Activated CD8-positive, alpha-beta memory T cell treated with anti-CD3 and anti-CD28 coated beads, Interleukin-2, amount 10 ng/mL, durations not matched to agents 7 days and 5 days (primary cell): Measurements from ENCODE around the gene SLC25A43. TPM values are rescaled to one million over a fixed set of nuclear protein-coding genes. Genes with fewer than 3 reads are reported as not detected.
"Not testable (repeated sequence)": the region's sequence is repeated elsewhere in the genome, so short reads cannot be mapped to it uniquely, and the experiment has no call there.

Source experiments
- ATAC-seq: fragments of 150-1000 bp; cut with Tn5 transposase; one replicate; pipeline ENCODE4 v1.10.0; 2021; ENCODE audit warnings: moderate library complexity
- CTCF ChIA-PET: fragments of 350-600 bp; sonication (Branson Sonifier 250); formaldehyde crosslinking; loops from one replicate; lab custom pipeline; 2021; ENCODE audit warnings: antibody characterized with exemption; lab: Charles Lee
- DNase-seq: peaks from one replicate; pipeline ENCODE4 v3.0.0-alpha.2; 2020
- H3K27ac Mint-ChIP-seq: one replicate; pipeline ENCODE4 v1.8.0; 2021; ENCODE audit warnings: mild to moderate bottlenecking, mixed read lengths
- H3K27me3 Mint-ChIP-seq: one replicate; pipeline ENCODE4 v1.8.0; 2021; ENCODE audit warnings: mixed read lengths
- H3K36me3 Mint-ChIP-seq: one replicate; pipeline ENCODE4 v1.8.0; 2021; ENCODE audit warnings: mild to moderate bottlenecking, mixed read lengths
- H3K4me1 Mint-ChIP-seq: one replicate; pipeline ENCODE4 v1.8.0; 2021; ENCODE audit warnings: mixed read lengths
- H3K4me3 Mint-ChIP-seq: one replicate; pipeline ENCODE4 v1.8.0; 2021; ENCODE audit warnings: mild to moderate bottlenecking, moderate library complexity, mixed read lengths
- H3K9me3 Mint-ChIP-seq: one replicate; pipeline ENCODE4 v1.8.0; 2022; ENCODE audit warnings: low read depth, mixed read lengths
- total RNA-seq, 2 experiments: library from RNA; stranded (reverse); gene quantifications; one replicate each; pipeline ENCODE4 v1.2.3, GENCODE V29; 2021

The SLC25A43 gene
- total RNA-seq, 2 experiments from 2014 or later = 8.0 to 8.9 TPM

GRCh38 chrX:119482041-119482440 is 82.9 kb downstream of the SLC25A43 start:
- Mint-ChIP-seq H3K4me1 (peaks cover 11% of the 10 kb centered on the region), H3K27ac (no peak overlapping the region), H3K36me3 (no peaks in the 10 kb centered on the region), H3K27me3 (no peaks in the 10 kb centered on the region), H3K9me3 (no peaks in the 10 kb centered on the region), H3K4me3 (no peak overlapping the region)
- ATAC-seq (no peak), DNase-seq (no peak)
- CTCF ChIA-PET = interaction anchor here (0.7 to 2.6 kb wide), 16 partner anchors 10 to 1307 kb away, joined by 3 to 20 read pairs (median 4); no protein-coding TSS in a partner anchor

- Mint-ChIP-seq H3K4me1 (peaks cover 11% of the 10 kb centered on the region), H3K27me3 (no peaks in the 10 kb centered on the region), H3K27ac (peak overlapping the region; percentile 67), H3K36me3 (no peaks in the 10 kb centered on the region), H3K4me3 (peak overlapping the region; percentile 42), H3K9me3 (no peaks in the 10 kb centered on the region)
- peak; percentile 95 for ATAC-seq
- CTCF ChIA-PET = interaction anchor here (0.6 to 2.6 kb wide), 24 partner anchors 9 to 1306 kb away, joined by 3 to 20 read pairs (median 4); partner anchors contain the start of genes SEPTIN6 and SLC25A5
- DNase-seq = peak; percentile 75
Measured at GRCh38 chrX:119482481-119483480, 83.6 kb downstream of the SLC25A43 start.

DNA sequence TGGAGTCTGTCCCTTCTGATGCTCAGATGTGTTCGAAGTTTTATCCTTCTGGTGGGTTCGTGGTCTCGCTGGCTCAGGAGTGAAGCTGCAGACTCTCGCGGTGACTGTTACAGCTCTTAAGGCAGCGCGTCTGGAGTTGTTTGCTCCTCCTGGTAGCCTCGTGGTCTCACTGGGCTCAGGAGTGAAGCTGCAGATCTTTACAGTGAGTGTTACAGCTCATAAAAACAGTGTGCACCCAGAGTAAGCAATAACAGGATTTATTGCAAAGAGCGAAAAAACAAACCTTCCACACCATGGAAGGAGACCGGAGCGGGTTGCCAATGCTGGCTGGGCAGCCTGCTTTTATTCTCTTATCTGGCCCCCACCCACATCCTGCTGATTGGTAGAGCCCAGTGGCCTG is 87.6 kb downstream of the SLC25A43 start:
- ATAC-seq (no peak), DNase-seq (no peak)
- H3K4me3 Mint-ChIP-seq = no peak overlapping the region
- no peaks in the 10 kb centered on the region for H3K9me3 Mint-ChIP-seq
- CTCF ChIA-PET = interaction anchor here (1.6 kb wide), 1 partner anchor 17 kb away, joined by 3 read pairs; no protein-coding TSS in a partner anchor
- H3K4me1 Mint-ChIP-seq = peaks cover 11% of the 10 kb centered on the region
- H3K27me3 Mint-ChIP-seq = no peaks in the 10 kb centered on the region
- H3K36me3 Mint-ChIP-seq = no peaks in the 10 kb centered on the region
- H3K27ac Mint-ChIP-seq = no peak overlapping the region

DNA sequence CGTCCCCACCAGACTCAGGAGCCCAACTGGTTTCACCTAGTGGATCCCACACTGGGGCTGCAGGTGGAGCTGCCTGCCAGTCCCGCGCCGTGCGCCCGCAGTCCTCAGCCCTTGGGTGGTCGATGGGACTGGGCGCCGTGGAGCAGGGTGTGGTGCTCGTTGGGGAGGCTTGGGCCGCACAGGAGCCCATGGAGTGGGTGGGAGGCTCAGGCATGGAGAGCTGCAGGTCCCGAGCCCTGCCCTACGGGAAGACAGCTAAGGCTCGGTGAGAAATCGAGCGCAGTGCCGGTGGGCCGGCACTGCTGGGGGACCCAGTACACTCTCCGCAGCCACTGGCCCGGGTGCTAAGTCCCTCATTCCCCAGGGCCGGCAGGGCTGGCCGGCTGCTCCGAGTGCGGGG is 88.6 kb downstream of the SLC25A43 start:
- not testable (repeated sequence) for DNase-seq, H3K4me1 Mint-ChIP-seq, H3K4me3 Mint-ChIP-seq, H3K27me3 Mint-ChIP-seq, H3K9me3 Mint-ChIP-seq, ATAC-seq, H3K36me3 Mint-ChIP-seq, H3K27ac Mint-ChIP-seq
- CTCF ChIA-PET = interaction anchor here (1.1 to 1.6 kb wide), 3 partner anchors 18 to 246 kb away, joined by 3 to 6 read pairs (median 3); no protein-coding TSS in a partner anchor

DNA sequence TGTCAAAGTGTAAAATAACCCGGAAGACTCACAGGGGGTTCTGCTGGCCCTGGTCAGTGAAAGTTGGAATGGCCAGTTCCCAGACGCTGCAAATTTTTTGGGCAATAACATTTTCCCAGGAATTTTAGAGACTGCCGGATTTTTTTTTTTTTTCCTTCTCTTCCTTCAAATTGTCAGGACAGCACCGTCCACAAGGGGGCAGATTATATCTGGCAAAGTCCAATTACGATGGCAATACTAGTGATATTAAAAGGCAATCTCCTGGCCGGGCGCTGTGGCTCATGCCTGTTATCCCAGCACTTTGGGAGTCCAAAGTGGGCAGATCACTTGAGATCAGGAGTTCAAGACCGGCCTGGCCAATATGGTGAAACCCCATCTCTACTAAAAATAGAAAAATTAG is 89.6 kb downstream of the SLC25A43 start:
- DNase-seq (peak; percentile 40), ATAC-seq (peak; percentile 30)
- CTCF ChIA-PET = interaction anchor here (0.8 to 1.6 kb wide), 6 partner anchors 12 to 245 kb away, joined by 3 to 6 read pairs (median 3); no protein-coding TSS in a partner anchor
- H3K4me3 Mint-ChIP-seq = no peak overlapping the region
- H3K27me3 Mint-ChIP-seq = no peaks in the 10 kb centered on the region
- no peak overlapping the region for H3K27ac Mint-ChIP-seq
- no peaks in the 10 kb centered on the region for H3K36me3 Mint-ChIP-seq
- H3K4me1 Mint-ChIP-seq = no peaks in the 10 kb centered on the region
- no peaks in the 10 kb centered on the region for H3K9me3 Mint-ChIP-seq

- DNase-seq (no peak), ATAC-seq (no peak)
- Mint-ChIP-seq H3K4me1 (no peaks in the 10 kb centered on the region), H3K27me3 (no peaks in the 10 kb centered on the region), H3K9me3 (no peaks in the 10 kb centered on the region), H3K27ac (no peak overlapping the region), H3K36me3 (no peaks in the 10 kb centered on the region), H3K4me3 (no peak overlapping the region)
- CTCF ChIA-PET = interaction anchor here (0.8 to 1.6 kb wide), 6 partner anchors 11 to 121 kb away, joined by 3 to 6 read pairs (median 3); no protein-coding TSS in a partner anchor
Measured at GRCh38 chrX:119489212-119490074, 90.3 kb downstream of the SLC25A43 start.

DNA sequence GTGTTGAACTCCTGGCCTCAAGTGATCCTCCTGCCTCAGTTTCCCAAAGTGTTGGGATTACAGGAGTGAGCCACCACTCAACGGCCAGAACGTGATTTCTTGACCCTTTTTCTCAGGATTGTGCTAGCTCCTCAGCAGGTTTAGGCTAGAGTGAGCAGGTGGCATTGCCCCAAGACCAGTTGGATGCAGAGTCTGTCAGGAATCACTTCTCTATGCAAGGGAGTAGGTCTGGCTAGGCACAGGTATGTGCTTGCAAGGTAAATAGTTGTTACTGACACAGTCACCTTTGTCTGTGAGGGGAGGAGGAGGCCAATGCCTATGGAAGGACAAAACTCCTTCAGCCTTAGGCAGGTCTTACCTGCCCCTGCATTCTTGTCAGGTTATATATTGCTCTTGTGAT is 93.3 kb downstream of the SLC25A43 start:
- H3K27me3 Mint-ChIP-seq = no peaks in the 10 kb centered on the region
- ATAC-seq (no peak), DNase-seq (no peak)
- no peaks in the 10 kb centered on the region for H3K36me3 Mint-ChIP-seq
- no peaks in the 10 kb centered on the region for H3K9me3 Mint-ChIP-seq
- no peak overlapping the region for H3K27ac Mint-ChIP-seq
- H3K4me3 Mint-ChIP-seq = no peak overlapping the region
- CTCF ChIA-PET = interaction anchor here (1.3 kb wide), 1 partner anchor 10 kb away, joined by 6 read pairs; no protein-coding TSS in a partner anchor
- peaks cover 14% of the 10 kb centered on the region for H3K4me1 Mint-ChIP-seq

DNA sequence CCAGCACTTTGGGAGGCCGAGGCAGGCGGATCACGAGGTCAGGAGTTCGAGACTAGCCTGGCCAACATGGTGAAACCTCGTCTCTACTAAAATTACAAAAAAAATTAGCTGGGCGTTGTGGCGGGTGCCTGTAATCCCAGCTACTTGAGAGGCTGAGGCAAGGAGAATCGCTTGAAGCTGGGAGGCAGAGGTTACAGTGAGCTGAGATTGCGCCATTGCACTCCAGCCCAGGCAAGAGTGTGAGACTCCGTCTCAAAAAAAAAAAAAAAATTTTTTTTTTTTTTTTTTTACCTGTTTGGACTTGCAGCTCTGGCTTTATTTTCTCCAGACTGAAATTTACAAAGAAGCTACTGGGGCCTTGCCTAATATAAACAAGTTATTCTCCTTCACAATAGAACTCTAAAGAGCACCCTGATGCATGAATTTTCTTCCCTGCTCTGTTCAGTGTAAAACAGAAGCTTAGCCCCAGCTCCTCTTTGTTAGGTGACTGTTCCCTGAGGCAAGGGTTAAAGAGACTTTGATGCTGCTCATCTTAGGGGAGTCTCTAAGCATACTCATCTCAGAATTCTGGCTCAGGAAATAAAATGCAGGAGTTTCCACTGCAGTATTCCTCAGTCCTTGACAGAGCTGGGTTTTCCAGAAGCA is 94.8 kb downstream of the SLC25A43 start:
- not testable (repeated sequence) for ATAC-seq
- H3K4me1 Mint-ChIP-seq = peaks cover 14% of the 10 kb centered on the region

DNA sequence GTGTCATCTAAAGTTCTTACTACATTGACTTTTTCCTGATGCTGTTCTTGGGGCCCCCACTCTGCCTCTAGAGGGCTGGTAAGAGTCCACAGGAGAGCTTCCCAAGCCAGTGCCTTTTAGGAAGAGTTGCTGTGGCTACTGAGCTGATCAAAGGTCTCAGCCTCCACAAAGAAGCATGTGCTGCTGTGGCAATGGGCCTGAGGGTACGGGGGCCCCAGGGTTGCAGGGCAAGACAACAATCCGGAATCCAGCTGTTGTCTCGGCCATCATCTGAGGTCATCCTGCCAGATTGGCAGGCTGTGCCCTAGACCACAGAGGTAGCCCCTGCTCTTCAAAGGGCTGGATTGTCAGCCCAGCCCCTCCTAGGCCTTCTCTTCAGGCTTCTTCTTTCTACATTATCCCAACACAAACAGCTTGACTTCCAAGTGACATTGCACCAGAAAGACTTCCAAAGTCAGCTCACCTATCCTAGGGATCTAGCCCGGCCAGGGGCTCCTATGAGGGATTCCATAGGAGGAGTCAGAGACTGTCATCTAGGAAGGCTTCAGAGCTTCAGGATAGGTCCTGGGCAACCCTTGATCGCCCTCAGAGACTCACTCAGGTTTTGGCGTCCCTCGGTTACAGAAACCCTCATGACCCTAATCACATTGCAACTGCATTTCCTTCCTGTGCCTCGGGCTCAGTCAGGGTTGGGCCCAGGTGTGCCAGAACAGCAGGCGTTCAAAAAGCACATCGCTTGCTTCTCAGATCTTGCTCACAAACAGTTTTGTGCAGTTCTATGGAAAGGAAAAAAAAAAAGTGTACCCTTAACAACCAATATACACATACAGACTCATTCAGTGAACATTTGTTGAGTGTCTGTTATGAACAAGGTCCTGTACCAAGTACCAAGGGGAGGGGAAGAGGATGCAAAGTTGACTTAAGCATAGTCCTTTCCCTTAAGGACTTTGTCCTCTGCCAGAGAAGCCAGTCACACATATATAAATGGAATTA is 96.9 kb downstream of the SLC25A43 start:
- CTCF ChIA-PET = interaction anchor here (0.8 to 1.6 kb wide), 3 partner anchors 9 to 21 kb away, joined by 3 to 5 read pairs (median 4); no protein-coding TSS in a partner anchor
- Mint-ChIP-seq H3K36me3 (no peaks in the 10 kb centered on the region), H3K27me3 (no peaks in the 10 kb centered on the region), H3K4me1 (peaks cover 14% of the 10 kb centered on the region), H3K9me3 (no peaks in the 10 kb centered on the region), H3K4me3 (no peak overlapping the region), H3K27ac (no peak overlapping the region)
- ATAC-seq (no peak), DNase-seq (no peak)

More for the DNA sequence above, 94.8 kb downstream of the SLC25A43 start:
- H3K9me3 Mint-ChIP-seq, H3K36me3 Mint-ChIP-seq, DNase-seq, H3K27me3 Mint-ChIP-seq, H3K4me3 Mint-ChIP-seq, H3K27ac Mint-ChIP-seq: not testable (repeated sequence)
- CTCF ChIA-PET = interaction anchor here (1.8 kb wide), 1 partner anchor 11 kb away, joined by 20 read pairs; no protein-coding TSS in a partner anchor

GRCh38 chrX:119497185-119497584 is 98.0 kb downstream of the SLC25A43 start:
- Mint-ChIP-seq H3K4me1 (peaks cover 18% of the 10 kb centered on the region), H3K27me3 (no peaks in the 10 kb centered on the region), H3K36me3 (no peaks in the 10 kb centered on the region), H3K27ac (no peak overlapping the region), H3K9me3 (no peaks in the 10 kb centered on the region), H3K4me3 (no peak overlapping the region)
- DNase-seq (no peak), ATAC-seq (no peak)
- CTCF ChIA-PET = interaction anchor here (1.1 kb wide), 1 partner anchor 11 kb away, joined by 3 read pairs; no protein-coding TSS in a partner anchor

DNA sequence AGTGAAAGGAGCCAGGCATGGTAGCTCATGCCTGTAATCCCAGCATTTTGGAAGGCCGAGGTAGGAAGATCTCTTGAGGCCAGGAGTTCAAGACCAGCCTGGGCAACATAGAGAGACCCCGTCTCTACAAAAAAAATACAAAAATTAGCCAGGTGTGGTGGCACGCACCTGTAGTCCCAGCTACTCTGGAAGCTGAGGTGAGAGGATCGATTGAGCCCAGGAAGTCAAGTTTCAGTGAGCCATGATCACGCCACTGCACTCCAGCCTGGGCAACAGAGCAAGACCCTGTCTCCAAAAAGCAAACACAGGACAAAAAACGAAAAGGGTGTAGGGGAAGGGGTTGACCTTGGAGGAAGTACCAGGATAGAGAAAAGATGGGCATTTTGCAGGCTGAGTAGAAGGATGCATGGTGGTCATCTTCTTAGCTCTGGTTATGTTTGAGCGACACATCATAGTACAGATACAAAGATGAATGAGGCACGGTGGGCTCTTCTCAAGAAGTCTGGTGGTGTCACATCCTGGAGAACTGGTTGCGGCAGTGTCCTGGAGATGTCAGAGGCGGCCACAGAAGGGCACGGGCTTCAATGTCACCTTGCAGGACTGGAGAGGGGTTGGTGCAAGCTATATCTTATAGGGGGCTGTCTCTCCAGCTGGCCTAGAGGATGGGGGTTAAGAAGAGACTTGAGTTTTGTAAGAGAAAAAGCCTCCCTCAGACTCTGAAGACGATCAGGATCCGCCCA is 101.1 kb downstream of the SLC25A43 start:
- ATAC-seq (no peak), DNase-seq (no peak)
- Mint-ChIP-seq H3K4me3 (no peak overlapping the region), H3K36me3 (no peaks in the 10 kb centered on the region), H3K27ac (no peak overlapping the region), H3K9me3 (no peaks in the 10 kb centered on the region), H3K27me3 (no peaks in the 10 kb centered on the region), H3K4me1 (peaks cover 27% of the 10 kb centered on the region)
- CTCF ChIA-PET = interaction anchor here (1.3 kb wide), 1 partner anchor 11 kb away, joined by 3 read pairs; no protein-coding TSS in a partner anchor
